HK-2 (cell line): Measurements from ENCODE around the gene PRSS27.
"Not testable (repeated sequence)": the region's sequence is repeated elsewhere in the genome, so short reads cannot be mapped to it uniquely, and the experiment has no call there.

Experiments
- DNase-seq: peaks from one replicate; pipeline ENCODE4 v3.0.0-alpha.2; 2018; ENCODE audit not compliant: unreplicated experiment

PRSS27 gene

GRCh38 chr16:2724816-2725348 is 4.9 kb upstream of the PRSS27 start:
- no peak for DNase-seq

GRCh38 chr16:2724088-2724676 is 4.2 kb upstream of the PRSS27 start:
- DNase-seq: no peak

GRCh38 chr16:2721634-2722173 is 1.7 kb upstream of the PRSS27 start:
- not testable (repeated sequence) for DNase-seq

- DNase-seq: peak; percentile 76
These were observed 952 bp upstream of the PRSS27 start for GRCh38 chr16:2720719-2721633.

- no peak for DNase-seq
These were observed 528 bp downstream of the PRSS27 start for GRCh38 chr16:2719328-2720063.

GRCh38 chr16:2717383-2718263 is 2.4 kb downstream of the PRSS27 start:
- DNase-seq: no peak

- no peak for DNase-seq
These were observed 3.1 kb downstream of the PRSS27 start for GRCh38 chr16:2716948-2717347.

GRCh38 chr16:2715966-2716885 is 3.8 kb downstream of the PRSS27 start:
- DNase-seq: no peak

GRCh38 chr16:2715519-2715918 is 4.5 kb downstream of the PRSS27 start:
- DNase-seq: no peak

- no peak for DNase-seq
These were observed 5.0 kb downstream of the PRSS27 start for GRCh38 chr16:2715064-2715463.

GRCh38 chr16:2713985-2714774 is 5.8 kb downstream of the PRSS27 start:
- DNase-seq: no peak

- DNase-seq: no peak
These were observed 6.5 kb downstream of the PRSS27 start for GRCh38 chr16:2713523-2713922.

- no peak for DNase-seq
These were observed 7.5 kb downstream of the PRSS27 start for GRCh38 chr16:2712546-2712945.

- DNase-seq: no peak
These were observed 8.0 kb downstream of the PRSS27 start for GRCh38 chr16:2712063-2712441.

- no peak for DNase-seq
These were observed 8.5 kb downstream of the PRSS27 start for GRCh38 chr16:2711370-2712062.

- DNase-seq: no peak
These were observed 9.3 kb downstream of the PRSS27 start for GRCh38 chr16:2710711-2711231.

- DNase-seq: no peak
These were observed 9.9 kb downstream of the PRSS27 start for GRCh38 chr16:2710021-2710710.

GRCh38 chr16:2709588-2709984 is 10.4 kb downstream of the PRSS27 start:
- no peak for DNase-seq
